Measurements from ENCODE around the gene ST6GALNAC3.

The ST6GALNAC3 gene

DNA sequence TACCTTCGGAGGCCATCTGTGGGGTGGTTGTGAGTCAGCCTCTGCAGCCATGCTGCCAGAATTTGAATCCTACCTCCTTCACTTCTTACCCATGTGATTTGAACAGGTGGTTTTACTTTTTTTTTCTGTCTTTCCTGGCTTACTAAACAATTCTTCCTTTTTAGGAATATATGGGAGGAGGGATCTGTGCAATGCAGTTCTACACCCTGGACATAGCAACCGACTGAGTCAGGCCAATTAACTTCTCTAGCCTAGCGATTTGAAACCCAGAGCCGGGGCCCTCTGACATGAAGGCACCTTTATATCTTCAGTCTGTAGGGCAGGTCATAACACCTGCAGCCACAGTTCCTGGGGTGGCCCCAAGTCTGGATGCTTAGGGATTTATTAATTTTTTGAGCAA, 83.6 kb downstream of the ST6GALNAC3 start:
- ChIA-PET CTCF (no interaction called here), POLR2A (no interaction called here)

DNA sequence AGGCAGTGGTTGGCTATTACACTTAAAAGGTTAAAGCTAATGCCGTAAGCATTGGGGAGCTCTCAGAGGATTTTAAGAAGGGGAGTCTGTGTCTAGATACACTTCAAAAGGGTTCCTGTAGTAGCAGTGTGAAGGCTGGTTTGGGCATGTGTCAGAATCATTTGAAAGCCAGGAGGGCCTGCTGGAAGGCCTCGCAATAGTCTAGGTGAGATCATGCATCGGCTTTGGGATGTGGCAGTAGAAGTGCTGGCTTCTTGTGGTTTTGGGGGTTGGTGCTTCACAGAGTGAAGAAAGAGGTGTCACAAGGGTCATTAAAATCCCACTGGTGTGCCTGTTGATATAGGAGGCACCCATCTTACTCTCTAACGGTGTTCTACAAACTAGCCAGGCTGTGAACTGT, 85.7 kb downstream of the ST6GALNAC3 start:
- no peak overlapping the region for H3K4me3 ChIP-seq (ENCODE audit: low read depth, low read length)
- DNase-seq (ENCODE audit: low read depth, low spot score), result no peak
- CTCF ChIA-PET, result interaction anchor here (1.0 kb wide), 1 partner anchor 976 kb away, joined by 3 read pairs; no protein-coding TSS in a partner anchor
- no peak for TF ChIP-seq CTCF (IDR thresholded peaks at IDR 0.05; ENCODE audit: insufficient read depth, low read length, missing control alignments)
- POLR2A ChIA-PET, result no interaction called here

More for the DNA sequence above, 83.6 kb downstream of the ST6GALNAC3 start:
- DNase-seq (ENCODE audit: low read depth, low spot score), result no peak
- TF ChIP-seq CTCF (IDR thresholded peaks at IDR 0.05; ENCODE audit: insufficient read depth, low read length, missing control alignments), result no peak
- no peak overlapping the region for H3K4me3 ChIP-seq (ENCODE audit: low read depth, low read length)

DNA sequence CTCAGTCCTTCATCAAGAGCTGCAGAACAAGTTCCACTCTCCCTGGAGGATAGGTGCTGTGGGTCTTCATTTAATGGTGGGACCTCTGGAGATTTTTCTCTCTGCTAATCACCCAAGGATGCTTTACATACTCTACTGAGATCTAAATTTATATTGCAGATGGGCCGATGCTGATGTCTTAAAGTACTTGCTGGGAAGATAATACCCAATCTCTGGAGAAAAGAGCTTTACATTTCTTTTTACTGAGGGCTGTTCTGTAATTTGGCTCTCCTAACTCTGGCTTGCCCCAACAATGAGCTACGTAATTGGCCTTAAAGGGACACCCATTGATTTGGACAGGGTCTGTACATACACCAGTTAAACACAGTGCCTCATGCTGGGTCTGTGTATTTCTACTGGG, 86.9 kb downstream of the ST6GALNAC3 start:
- CTCF ChIA-PET, result interaction anchor here (1.7 kb wide), 1 partner anchor 8 kb away, joined by 10 read pairs; no protein-coding TSS in a partner anchor
- no peak overlapping the region for H3K4me3 ChIP-seq (ENCODE audit: low read depth, low read length)
- DNase-seq (ENCODE audit: low read depth, low spot score), result no peak
- no peak for TF ChIP-seq CTCF (IDR thresholded peaks at IDR 0.05; ENCODE audit: insufficient read depth, low read length, missing control alignments)
- POLR2A ChIA-PET, result no interaction called here

DNA sequence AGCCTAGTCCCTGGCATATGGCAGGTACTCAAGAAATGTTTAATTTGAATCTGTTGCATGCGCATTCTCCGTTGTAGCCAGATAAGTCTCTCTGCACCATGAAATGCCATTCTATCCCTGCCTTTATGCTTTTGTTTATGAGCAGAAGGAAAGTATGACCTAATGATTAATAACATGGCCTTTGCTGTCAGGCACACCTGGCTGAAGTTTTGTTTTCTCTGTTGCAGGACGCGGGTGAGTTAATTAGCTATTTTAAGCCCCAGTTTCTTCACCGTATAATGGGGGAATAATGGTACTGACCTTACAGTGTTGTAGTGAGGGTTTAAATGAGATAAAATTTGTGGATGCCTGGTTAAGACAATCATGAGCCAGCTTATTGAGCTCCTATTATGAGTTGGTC, 87.7 kb downstream of the ST6GALNAC3 start:
- H3K4me3 ChIP-seq (ENCODE audit: low read depth, low read length), result no peak overlapping the region
- no peak for TF ChIP-seq CTCF (IDR thresholded peaks at IDR 0.05; ENCODE audit: insufficient read depth, low read length, missing control alignments)
- DNase-seq (ENCODE audit: low read depth, low spot score), result no peak
- CTCF ChIA-PET, result interaction anchor here (1.7 kb wide), 1 partner anchor 8 kb away, joined by 10 read pairs; no protein-coding TSS in a partner anchor
- POLR2A ChIA-PET, result no interaction called here

DNA sequence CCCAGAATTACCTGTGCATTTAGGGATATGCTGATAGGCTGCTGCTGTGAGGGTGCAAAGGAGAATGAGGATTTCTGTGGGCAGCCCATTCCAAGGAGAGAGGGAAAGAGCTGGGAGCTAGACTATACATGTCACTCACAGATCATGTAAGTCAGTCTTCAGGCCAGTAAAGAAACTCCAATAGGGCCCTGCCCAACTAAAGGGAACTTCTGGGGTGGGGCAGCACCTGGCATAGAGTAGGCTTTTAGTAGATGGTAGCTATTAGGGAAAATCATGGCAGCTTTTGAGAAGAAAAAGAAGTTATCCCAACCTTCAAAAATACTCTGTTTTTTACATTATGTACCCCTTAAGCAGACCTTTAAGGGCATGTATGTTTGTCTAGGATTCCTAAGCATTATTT, 89.6 kb downstream of the ST6GALNAC3 start:
- no peak for DNase-seq (ENCODE audit: low read depth, low spot score)
- TF ChIP-seq CTCF (IDR thresholded peaks at IDR 0.05; ENCODE audit: insufficient read depth, low read length, missing control alignments), result no peak
- no peak overlapping the region for H3K4me3 ChIP-seq (ENCODE audit: low read depth, low read length)
- CTCF ChIA-PET, result interaction anchor here (1.0 to 2.1 kb wide), 3 partner anchors 10 to 167 kb away, joined by 3 to 12 read pairs (median 3); no protein-coding TSS in a partner anchor
- POLR2A ChIA-PET, result no interaction called here

GRCh38 chr1:76170084-76170483, 95.5 kb downstream of the ST6GALNAC3 start:
- no peak for DNase-seq (ENCODE audit: low read depth, low spot score)
- ChIA-PET POLR2A (no interaction called here), CTCF (interaction anchor here (1.2 to 2.6 kb wide), 2 partner anchors 16 to 18 kb away, joined by 3 to 10 read pairs; no protein-coding TSS in a partner anchor)
- TF ChIP-seq CTCF (IDR thresholded peaks at IDR 0.05; ENCODE audit: insufficient read depth, low read length, missing control alignments), result no peak
- no peak overlapping the region for H3K4me3 ChIP-seq (ENCODE audit: low read depth, low read length)

Measured in AG04449 (cell line).